Upper lobe of left lung (tissue), 6 donors: ENCODE data around the gene KDM5B. TPM values are rescaled to one million over a fixed set of nuclear protein-coding genes. Genes with fewer than 3 reads are reported as not detected.

Source experiments
- ATAC-seq, 2 donors: fragments of 200-7000 bp; cut with Tn5 transposase; one replicate each; pipeline ENCODE4 v1.9.1; 2022; ENCODE audit warnings: mild to moderate bottlenecking in 2 of 2, moderate library complexity in 2 of 2; ENCODE audit not compliant: low FRiP score in 2 of 2
- DNase-seq, 2 donors: peaks; one replicate each; pipeline ENCODE4 v3.0.0-alpha.2; 2019 to 2020
- H3K27ac ChIP-seq, 4 donors: fragments of 200-600 bp; sonication (generic); one replicate each; pipeline ENCODE4 v1.5.1; 2016 to 2019
- H3K27me3 ChIP-seq, 4 donors: fragments of 200-600 bp; sonication (generic); one replicate each; pipeline ENCODE4 v1.5.1; 2017 to 2019
- H3K36me3 ChIP-seq, 4 donors: fragments of 200-600 bp; sonication (generic); one replicate each; pipeline ENCODE4 v1.5.1; 2016 to 2019
- H3K4me1 ChIP-seq, 4 donors: fragments of 200-600 bp; sonication (generic); one replicate each; pipeline ENCODE4 v1.5.1; 2018 to 2019
- H3K4me3 ChIP-seq, 4 donors: fragments of 200-600 bp; sonication (generic); one replicate each; pipeline ENCODE4 v1.5.1; 2017 to 2019; ENCODE audit warnings: mild to moderate bottlenecking in 2 of 4, moderate library complexity in 1 of 4
- H3K9me3 ChIP-seq, 4 donors: fragments of 200-600 bp; sonication (generic); one replicate each; pipeline ENCODE4 v1.5.1; 2018 to 2019
- CTCF ChIP-seq, 6 experiments: fragments of 450-650 bp in 4 of 6; fragments of 200-600 bp in 2 of 6; sonication (generic) in 2 of 6; IDR thresholded peaks; one replicate each; pipeline ENCODE4 v1.5.1; 2016 to 2019; ENCODE audit warnings: antibody characterized with exemption in 6 of 6
- EP300 ChIP-seq, 4 donors: sonication (generic); formaldehyde crosslinking; IDR thresholded peaks; one replicate each; pipeline ENCODE4 v1.5.1; 2017; ENCODE audit warnings: antibody characterized with exemption in 4 of 4, control low read depth in 2 of 4
- POLR2A ChIP-seq, 4 donors: fragments of 450-650 bp; IDR thresholded peaks; one replicate each; pipeline ENCODE4 v1.5.1; 2016 to 2017; ENCODE audit warnings: antibody characterized with exemption in 4 of 4, mild to moderate bottlenecking in 2 of 4
- POLR2AphosphoS5 ChIP-seq, 2 donors: sonication (generic); formaldehyde crosslinking; IDR thresholded peaks; one replicate each; pipeline ENCODE4 v1.5.1; 2017; ENCODE audit warnings: antibody characterized with exemption in 2 of 2
- WGBS, 2 donors: methylation state at CpG; one replicate each; pipeline ENCODE4 v1.1.5; 2017 to 2018; 5-methylcytosine and 5-hydroxymethylcytosine counted together
- total RNA-seq, 6 donors: library from RNA; depleted of rRNA in 4 of 6; stranded (reverse); fragments of >200 nt in 4 of 6; gene quantifications; one replicate each; pipeline versions ENCODE4 v1.1.0 to v1.2.1, GENCODE V29; 2016 to 2021
- donor health status: DM: no; HTN: no; CAD: no; lungs with moderate emphysema.
- donor health status: DM: no; HTN: yes; CAD: no; lungs with severe emphysema.

The KDM5B gene
- total RNA-seq, 6 donors from 2014 or later, result 42.2 to 102 (median 51.6) TPM

DNA sequence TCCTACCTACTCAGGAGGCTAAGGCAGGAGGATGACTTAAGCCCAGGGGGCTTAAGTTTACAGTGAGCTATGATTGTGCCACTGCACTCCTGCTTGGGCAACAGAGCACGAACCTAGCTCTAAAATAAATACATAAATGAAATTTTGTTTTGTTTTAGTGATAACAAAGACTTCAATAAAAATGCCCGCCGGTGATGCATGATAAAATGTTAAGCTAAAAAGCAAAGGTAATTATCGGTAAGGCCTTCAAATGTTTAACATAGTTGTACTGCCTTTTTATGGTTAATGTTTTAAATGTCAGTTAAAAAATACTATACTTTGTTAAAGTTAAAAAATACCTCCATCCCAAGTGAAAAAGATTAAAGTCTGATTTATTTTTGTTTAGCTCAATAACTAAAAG, 27.0 kb downstream of the KDM5B start:
- DNase-seq (no peak), ATAC-seq (no peak)
- Histone ChIP-seq H3K9me3 (no peaks in the 10 kb centered on the region), H3K36me3 (peaks cover 0 to 4% (median under 1%) of the 10 kb centered on the region in 4 donors), H3K4me3 (no peak overlapping the region), H3K4me1 (peaks cover 0 to 25% (median 0%) of the 10 kb centered on the region in 4 donors), H3K27ac (no peak overlapping the region), H3K27me3 (no peaks in the 10 kb centered on the region)
- WGBS, 2 donors, result 76 to 83% methylated on average over 4 of the region's 4 CpGs
- TF ChIP-seq POLR2A (IDR thresholded peaks at IDR 0.05) (no peak), CTCF (IDR thresholded peaks at IDR 0.05) (no peak), EP300 (IDR thresholded peaks at IDR 0.05) (no peak), POLR2AphosphoS5 (IDR thresholded peaks at IDR 0.05) (no peak)

GRCh38 chr1:202770135-202770534, 38.1 kb downstream of the KDM5B start:
- H3K27me3 ChIP-seq, result no peaks in the 10 kb centered on the region
- no peak for TF ChIP-seq POLR2A (IDR thresholded peaks at IDR 0.05)
- no peak for TF ChIP-seq POLR2AphosphoS5 (IDR thresholded peaks at IDR 0.05)
- no peak for TF ChIP-seq EP300 (IDR thresholded peaks at IDR 0.05)
- TF ChIP-seq CTCF (IDR thresholded peaks at IDR 0.05), result no peak
- H3K4me3 ChIP-seq, result no peak overlapping the region
- DNase-seq, result no peak
- H3K27ac ChIP-seq, result no peak overlapping the region
- H3K9me3 ChIP-seq, result no peaks in the 10 kb centered on the region
- H3K36me3 ChIP-seq, result peaks cover 10 to 78% (median 38%) of the 10 kb centered on the region in 4 donors
- no peaks in the 10 kb centered on the region for H3K4me1 ChIP-seq
- ATAC-seq, result no peak
- 88 to 91% methylated on average over 2 of the region's 2 CpGs for WGBS, 2 donors

- no peak for ATAC-seq
- no peaks in the 10 kb centered on the region for H3K9me3 ChIP-seq
- no peak overlapping the region for H3K4me3 ChIP-seq
- WGBS, 2 donors, result 89 to 93% methylated on average over 1 of the region's 1 CpG
- no peaks in the 10 kb centered on the region for H3K27me3 ChIP-seq
- DNase-seq, result no peak
- H3K4me1 ChIP-seq, result peaks cover 0 to under 1% (median 0%) of the 10 kb centered on the region in 4 donors
- peaks cover 8 to 79% (median 18%) of the 10 kb centered on the region in 4 donors for H3K36me3 ChIP-seq
- TF ChIP-seq CTCF (IDR thresholded peaks at IDR 0.05), result no peak
- no peak for TF ChIP-seq EP300 (IDR thresholded peaks at IDR 0.05)
- no peak for TF ChIP-seq POLR2A (IDR thresholded peaks at IDR 0.05)
- TF ChIP-seq POLR2AphosphoS5 (IDR thresholded peaks at IDR 0.05), result no peak
- no peak overlapping the region for H3K27ac ChIP-seq
Observed at GRCh38 chr1:202765721-202766120, 42.5 kb downstream of the KDM5B start.

DNA sequence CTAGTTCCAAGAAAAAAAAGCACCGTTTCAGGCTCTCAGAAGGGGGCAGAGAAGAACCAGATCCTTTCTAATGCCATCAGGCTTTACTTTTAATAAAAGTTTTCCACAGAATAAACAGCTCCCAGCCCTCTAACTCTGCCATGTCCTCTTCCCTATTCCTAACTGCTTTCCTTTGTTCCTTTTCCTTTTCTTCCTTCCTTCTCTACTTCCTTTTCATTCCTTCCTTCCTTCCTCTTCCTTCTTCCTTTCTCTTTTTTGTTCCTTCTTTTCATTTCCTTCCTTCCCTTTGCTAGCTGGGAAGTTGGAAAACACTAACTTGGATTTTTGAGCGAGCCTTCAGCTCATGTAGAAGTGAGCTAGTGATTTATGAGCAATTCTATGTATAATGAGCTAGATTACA, 46.2 kb downstream of the KDM5B start:
- ATAC-seq (no peak), DNase-seq (no peak)
- Histone ChIP-seq H3K4me1 (peaks cover 0 to 5% (median 0%) of the 10 kb centered on the region in 4 donors), H3K4me3 (no peak overlapping the region), H3K9me3 (no peaks in the 10 kb centered on the region), H3K36me3 (peaks cover 20 to 97% (median 38%) of the 10 kb centered on the region in 4 donors), H3K27me3 (no peaks in the 10 kb centered on the region), H3K27ac (no peak overlapping the region)
- TF ChIP-seq POLR2AphosphoS5 (IDR thresholded peaks at IDR 0.05) (no peak), EP300 (IDR thresholded peaks at IDR 0.05) (no peak), POLR2A (IDR thresholded peaks at IDR 0.05) (no peak), CTCF (IDR thresholded peaks at IDR 0.05) (no peak)
- 68 to 75% methylated on average over 2 of the region's 2 CpGs for WGBS, 2 donors

DNA sequence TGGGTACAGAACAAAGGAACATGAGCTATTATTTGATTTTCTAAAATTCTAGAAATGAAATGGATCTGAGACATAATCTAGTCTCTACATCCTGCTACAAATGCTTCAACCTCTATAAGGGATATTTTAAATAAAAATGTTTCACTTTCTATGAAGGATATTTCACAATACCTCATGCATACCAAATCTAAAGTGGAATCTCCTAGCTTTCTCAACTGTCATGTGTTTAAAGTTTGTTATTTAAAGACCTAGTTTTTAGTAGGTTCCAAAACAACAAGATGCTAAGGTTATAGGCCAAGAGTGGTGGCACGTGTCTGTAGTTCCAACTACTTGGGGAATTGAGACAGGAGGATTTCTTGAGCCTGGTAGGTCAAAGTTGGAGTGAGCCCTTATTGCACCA, 47.6 kb downstream of the KDM5B start:
- Histone ChIP-seq H3K27me3 (no peaks in the 10 kb centered on the region), H3K4me1 (peaks cover 0 to 5% (median 0%) of the 10 kb centered on the region in 4 donors), H3K36me3 (peaks cover 26 to 97% (median 41%) of the 10 kb centered on the region in 4 donors), H3K4me3 (no peak overlapping the region), H3K9me3 (no peaks in the 10 kb centered on the region), H3K27ac (no peak overlapping the region)
- 57% methylated on average over 1 of the region's 1 CpG for WGBS, 2 donors
- TF ChIP-seq CTCF (IDR thresholded peaks at IDR 0.05) (no peak), POLR2A (IDR thresholded peaks at IDR 0.05) (no peak), POLR2AphosphoS5 (IDR thresholded peaks at IDR 0.05) (no peak), EP300 (IDR thresholded peaks at IDR 0.05) (no peak)
- no peak for DNase-seq
- ATAC-seq, result no peak
